HEK293T (cell line): ENCODE data around the gene SPAG16.

Source experiments
- CTCF ChIA-PET: fragments of 350-600 bp; formaldehyde crosslinking; extraction: SDS; loops from one replicate; lab custom pipeline; 2021; ENCODE audit warnings: antibody characterized with exemption, inconsistent platforms; lab: Yijun Ruan, JAX
- POLR2A ChIA-PET: fragments of 350-600 bp; formaldehyde crosslinking; extraction: SDS; loops from one replicate; lab custom pipeline; 2020; ENCODE audit warnings: antibody characterized with exemption, inconsistent platforms; lab: Yijun Ruan, JAX
- DNase-seq: peaks from one replicate; pipeline ENCODE4 v3.0.0; 2012; ENCODE audit warnings: mixed read lengths; ENCODE audit errors: extremely low spot score
- ARNT ChIP-seq: fragments of 450-650 bp; IDR thresholded peaks from 2 replicates; pipeline ENCODE4 v1.6.1; 2017; ENCODE audit warnings: mild to moderate bottlenecking
- BHLHE40 ChIP-seq: fragments of 450-650 bp; IDR thresholded peaks from 2 replicates; pipeline ENCODE4 v1.6.1; 2016; ENCODE audit warnings: mild to moderate bottlenecking, moderate library complexity, borderline replicate concordance
- CTBP1 ChIP-seq: fragments of 450-650 bp; IDR thresholded peaks from 2 replicates; pipeline ENCODE4 v1.6.1; 2016; ENCODE audit warnings: borderline replicate concordance
- ELF4 ChIP-seq: fragments of 450-650 bp; IDR thresholded peaks from 2 replicates; pipeline ENCODE4 v1.6.1; 2017; ENCODE audit warnings: antibody characterized with exemption
- FOXA1 ChIP-seq: fragments of 450-650 bp; IDR thresholded peaks from 2 replicates; pipeline ENCODE4 v1.6.1; 2016; ENCODE audit warnings: mild to moderate bottlenecking
- FOXK2 ChIP-seq: fragments of 450-650 bp; IDR thresholded peaks from 2 replicates; pipeline ENCODE4 v1.6.1; 2016; ENCODE audit warnings: mild to moderate bottlenecking
- FOXM1 ChIP-seq: fragments of 450-650 bp; IDR thresholded peaks from 2 replicates; pipeline ENCODE4 v1.6.1; 2017; ENCODE audit warnings: mild to moderate bottlenecking, borderline replicate concordance
- HDGF ChIP-seq: fragments of 450-650 bp; IDR thresholded peaks from 2 replicates; pipeline ENCODE4 v1.6.1; 2017; ENCODE audit warnings: antibody characterized with exemption, borderline replicate concordance
- L3MBTL2 ChIP-seq: fragments of 450-650 bp; conservative IDR thresholded peaks from 2 replicates; pipeline ENCODE4 v1.6.1; 2016; ENCODE audit warnings: mild to moderate bottlenecking
- LEF1 ChIP-seq: fragments of 450-650 bp; IDR thresholded peaks from 2 replicates; pipeline ENCODE4 v1.6.1; 2017; ENCODE audit warnings: mild to moderate bottlenecking, borderline replicate concordance
- NFRKB ChIP-seq: fragments of 450-650 bp; IDR thresholded peaks from 2 replicates; pipeline ENCODE4 v1.6.1; 2016; ENCODE audit warnings: mild to moderate bottlenecking, moderate library complexity
- PKNOX1 ChIP-seq: fragments of 450-650 bp; IDR thresholded peaks from 2 replicates; pipeline ENCODE4 v1.6.1; 2016
- SP1 ChIP-seq: fragments of 450-650 bp; IDR thresholded peaks from 2 replicates; pipeline ENCODE4 v1.6.1; 2017
- SUZ12 ChIP-seq: fragments of 450-650 bp; IDR thresholded peaks from 2 replicates; pipeline ENCODE4 v1.6.1; 2016; ENCODE audit warnings: mild to moderate bottlenecking
- TARDBP ChIP-seq: fragments of 450-650 bp; IDR thresholded peaks from 2 replicates; pipeline ENCODE4 v1.6.1; 2016
- ZNF384 ChIP-seq: fragments of 450-650 bp; IDR thresholded peaks from 2 replicates; pipeline ENCODE4 v1.6.1; 2016

The SPAG16 gene

GRCh38 chr2:213649176-213649575 lies 364.9 kb downstream of the SPAG16 start:
- ChIA-PET POLR2A (no interaction called here), CTCF (no interaction called here)
- TF ChIP-seq TARDBP (no peak), SP1 (no peak), BHLHE40 (no peak), FOXK2 (no peak), SUZ12 (no peak)
- no peak for DNase-seq

- TF ChIP-seq BHLHE40 (no peak), TARDBP (no peak), LEF1 (no peak), ARNT (no peak), ZNF384 (no peak), L3MBTL2 (no peak), FOXM1 (no peak), SP1 (no peak), PKNOX1 (no peak), FOXK2 (no peak), ELF4 (no peak), NFRKB (no peak), CTBP1 (no peak), SUZ12 (no peak)
- POLR2A ChIA-PET = no interaction called here
- DNase-seq = no peak
- CTCF ChIA-PET = no interaction called here
Measured at GRCh38 chr2:213664817-213665216, 380.6 kb downstream of the SPAG16 start.

- ChIA-PET CTCF (no interaction called here), POLR2A (no interaction called here)
- no peak for DNase-seq
- no peak for TF ChIP-seq ELF4
- TF ChIP-seq SP1 = no peak
Measured at GRCh38 chr2:213669657-213670056, 385.4 kb downstream of the SPAG16 start.

GRCh38 chr2:213678437-213679218 lies 394.4 kb downstream of the SPAG16 start:
- DNase-seq = no peak
- TF ChIP-seq L3MBTL2 (no peak), CTBP1 (no peak), TARDBP (no peak), SP1 (no peak), LEF1 (no peak), ELF4 (no peak), HDGF (no peak), ZNF384 (no peak), FOXA1 (no peak), FOXK2 (no peak), SUZ12 (no peak), BHLHE40 (no peak), ARNT (no peak), NFRKB (no peak), FOXM1 (no peak), PKNOX1 (no peak)
- ChIA-PET CTCF (no interaction called here), POLR2A (no interaction called here)

GRCh38 chr2:213679894-213680293 lies 395.6 kb downstream of the SPAG16 start:
- CTCF ChIA-PET = no interaction called here
- TF ChIP-seq ARNT (no peak), HDGF (no peak), NFRKB (no peak), ZNF384 (no peak), SUZ12 (no peak), BHLHE40 (no peak), L3MBTL2 (no peak), CTBP1 (no peak), FOXA1 (no peak), ELF4 (no peak), SP1 (no peak), PKNOX1 (no peak), FOXM1 (no peak), TARDBP (no peak), FOXK2 (no peak), LEF1 (no peak)
- POLR2A ChIA-PET = no interaction called here
- no peak for DNase-seq

- DNase-seq = no peak
- TF ChIP-seq SP1 (no peak), NFRKB (no peak), FOXA1 (no peak), PKNOX1 (no peak), FOXK2 (no peak), LEF1 (no peak), L3MBTL2 (no peak), SUZ12 (no peak), BHLHE40 (no peak)
- ChIA-PET POLR2A (no interaction called here), CTCF (no interaction called here)
Measured at GRCh38 chr2:213682276-213682675, 398.0 kb downstream of the SPAG16 start.
